Stimulated activated CD4-positive, alpha-beta T cell treated with anti-CD3 and anti-CD28 coated beads, Interleukin-15, amount 100 ng/mL, for 1 hour (primary cell): ENCODE measurements around the gene OR1L1.

Experiments
- DNase-seq, 2 donors: peaks; one replicate each; pipeline ENCODE4 v3.0.0-alpha.2; 2020; ENCODE audit warnings: low read depth in 1 of 2, low spot score in 1 of 2

OR1L1 gene, protein sequence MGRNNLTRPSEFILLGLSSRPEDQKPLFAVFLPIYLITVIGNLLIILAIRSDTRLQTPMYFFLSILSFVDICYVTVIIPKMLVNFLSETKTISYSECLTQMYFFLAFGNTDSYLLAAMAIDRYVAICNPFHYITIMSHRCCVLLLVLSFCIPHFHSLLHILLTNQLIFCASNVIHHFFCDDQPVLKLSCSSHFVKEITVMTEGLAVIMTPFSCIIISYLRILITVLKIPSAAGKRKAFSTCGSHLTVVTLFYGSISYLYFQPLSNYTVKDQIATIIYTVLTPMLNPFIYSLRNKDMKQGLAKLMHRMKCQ

DNA sequence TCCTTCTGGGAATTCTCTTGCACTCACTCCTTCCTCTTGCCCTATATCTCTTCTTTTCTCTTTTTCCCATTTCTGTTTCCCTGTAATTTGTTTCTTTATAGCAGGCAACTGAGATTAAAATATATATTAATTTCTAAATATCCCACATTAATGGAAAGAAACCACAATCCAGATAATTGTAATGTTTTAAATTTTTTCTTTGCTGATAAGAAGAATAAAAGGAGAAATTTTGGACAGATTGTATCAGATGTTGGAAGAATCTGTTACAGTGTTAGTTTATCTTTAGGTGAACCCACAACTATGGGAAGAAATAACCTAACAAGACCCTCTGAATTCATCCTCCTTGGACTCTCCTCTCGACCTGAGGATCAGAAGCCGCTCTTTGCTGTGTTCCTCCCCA, at the start of gene OR1L1:
Gene OR1L1 (plus strand): TSS at position 301 of the 400 bp plus-strand sequence. CDS start 0 bp downstream, at position 301.
- no peak for DNase-seq

DNA sequence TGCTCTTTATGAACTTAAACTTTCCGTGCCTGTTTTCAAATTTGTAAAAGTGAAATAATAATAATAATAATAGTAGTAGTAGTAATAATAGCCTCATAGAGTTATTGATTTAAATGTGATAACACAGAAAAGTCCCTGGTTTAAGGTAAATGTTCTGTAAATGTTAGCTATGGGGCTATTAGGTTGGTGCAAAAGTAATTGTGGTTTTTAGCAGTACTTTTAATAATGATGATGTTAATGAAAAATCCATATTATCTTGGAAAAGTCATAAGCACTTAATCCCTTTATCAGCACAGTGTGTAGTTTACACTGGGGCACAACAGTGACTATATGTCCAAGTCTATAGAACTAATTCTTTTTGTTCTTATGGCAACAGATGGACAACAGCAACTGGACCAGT, 47.2 kb upstream of the OR1L1 start, which contains the start of gene OR1Q1:
Gene OR1Q1 (plus strand): TSS at position 377 of the 400 bp plus-strand sequence. CDS start 0 bp downstream, at position 377.
- DNase-seq, result no peak

DNA sequence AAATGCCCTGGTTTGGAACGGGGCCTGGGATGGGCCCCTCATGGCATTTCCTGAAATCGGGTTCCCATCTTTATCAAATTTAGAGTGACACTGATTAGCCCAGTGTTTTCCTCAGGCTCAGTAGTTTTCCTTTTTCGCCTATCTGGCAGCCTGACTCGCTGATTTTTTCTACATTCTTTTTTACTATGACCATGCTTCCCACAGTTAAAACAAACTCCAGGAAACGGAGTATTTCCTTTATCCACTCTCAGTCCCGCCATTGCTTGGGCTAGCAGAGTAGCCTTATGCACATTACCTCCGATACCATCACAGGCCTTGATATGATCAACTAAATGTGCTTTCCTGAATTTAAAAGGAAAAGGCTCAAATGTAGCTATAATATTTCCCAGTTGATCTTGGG, 41.5 kb upstream of the OR1L1 start:
- DNase-seq, result no peak

DNA sequence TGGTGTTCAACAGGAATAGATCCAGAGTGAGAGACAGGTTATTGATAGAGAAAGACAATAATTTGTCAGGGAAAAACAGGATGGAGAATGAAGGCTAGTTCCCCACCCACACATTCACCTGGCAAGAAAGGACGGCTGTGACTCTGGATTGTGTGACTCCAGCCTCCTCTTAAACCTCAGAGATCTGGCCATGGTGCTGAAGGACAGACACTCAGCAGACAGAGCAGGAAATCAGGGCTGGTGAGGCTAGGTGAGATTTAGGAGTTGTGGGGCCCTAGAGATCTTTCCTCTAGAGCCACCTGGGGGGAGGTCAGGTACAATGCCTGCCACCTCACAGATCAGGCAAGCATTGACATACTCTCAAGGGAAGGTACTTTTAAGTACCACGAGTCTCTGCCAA, 19.3 kb upstream of the OR1L1 start:
- DNase-seq, result no peak

DNA sequence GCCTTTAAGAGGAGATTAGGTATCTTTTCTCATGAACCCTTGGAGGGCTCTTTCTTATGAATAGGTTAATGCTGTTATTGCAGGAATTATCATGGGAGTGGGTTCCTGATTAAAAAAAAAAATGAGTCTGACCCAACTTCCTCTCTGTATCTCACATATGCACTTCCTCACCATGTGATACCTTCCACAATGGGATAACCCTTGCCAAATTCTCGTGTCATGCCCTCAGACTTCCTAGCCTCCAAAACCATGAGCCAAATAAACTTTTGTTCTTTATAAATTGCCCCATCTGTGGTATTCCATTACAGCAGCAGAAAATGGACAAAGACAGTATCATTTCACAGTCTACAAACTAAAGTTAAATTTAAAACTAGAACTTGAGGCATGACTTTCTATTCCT, 5.1 kb upstream of the OR1L1 start:
- DNase-seq, result no peak

DNA sequence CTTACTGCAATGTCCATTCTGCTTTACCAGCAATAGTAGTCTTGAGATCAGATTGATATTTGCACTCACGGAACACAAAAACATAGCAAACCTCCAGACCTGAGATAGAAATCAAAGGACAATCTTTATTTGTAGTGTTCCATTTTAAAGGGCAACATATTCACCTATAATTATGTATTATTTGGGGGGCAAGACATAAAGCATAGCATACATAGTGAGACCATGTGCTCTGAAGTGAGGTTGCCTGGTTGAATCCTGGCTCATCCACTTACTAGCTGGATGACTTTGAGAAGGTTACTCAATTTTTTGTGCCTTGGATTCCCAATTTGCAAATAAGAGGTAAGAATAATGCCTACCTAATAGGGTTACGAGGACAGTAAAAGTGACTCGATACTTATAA, 4.0 kb upstream of the OR1L1 start, which contains the start of gene OR1B1:
Gene OR1B1 (minus strand): TSS at position 101 of the 400 bp plus-strand sequence.
- DNase-seq, result no peak

DNA sequence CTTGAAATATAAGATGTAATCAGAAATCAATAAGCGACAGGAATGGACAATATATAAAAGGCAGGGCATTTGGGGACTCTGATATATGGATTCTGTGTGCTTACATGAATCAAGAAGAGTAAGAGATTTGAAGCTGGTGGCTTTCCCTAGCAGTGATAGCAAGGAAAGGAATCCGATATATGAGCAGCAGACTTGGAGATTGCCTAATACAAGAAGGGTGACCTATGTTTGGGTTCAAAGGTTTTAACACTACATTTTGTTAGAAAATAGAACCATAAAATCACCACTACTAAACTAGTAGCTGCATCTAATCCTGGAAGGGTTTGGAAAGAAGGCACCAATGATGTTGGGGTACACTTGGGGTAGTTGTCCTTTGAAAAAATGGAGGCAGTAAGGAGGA, 11.0 kb downstream of the OR1L1 start:
- DNase-seq, result no peak

DNA sequence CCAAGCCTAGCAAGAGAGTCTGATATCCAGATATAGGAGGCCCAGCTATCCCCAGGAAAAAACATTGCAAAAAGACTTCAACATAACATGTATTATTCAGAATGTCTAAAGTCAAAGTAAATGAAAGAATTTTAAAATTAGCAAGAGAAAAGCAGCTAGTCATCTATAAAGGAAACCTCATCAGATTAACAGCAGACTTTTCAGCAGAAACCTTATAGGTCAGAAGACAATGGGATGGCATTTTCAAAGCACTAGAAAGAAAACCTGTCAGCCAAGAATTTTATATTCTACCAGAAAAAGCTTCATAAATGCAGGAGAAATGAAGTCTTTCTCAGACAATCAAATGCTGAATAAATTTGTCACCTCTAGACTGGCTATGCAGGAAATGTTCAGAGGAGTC, 23.3 kb downstream of the OR1L1 start:
- no peak for DNase-seq

DNA sequence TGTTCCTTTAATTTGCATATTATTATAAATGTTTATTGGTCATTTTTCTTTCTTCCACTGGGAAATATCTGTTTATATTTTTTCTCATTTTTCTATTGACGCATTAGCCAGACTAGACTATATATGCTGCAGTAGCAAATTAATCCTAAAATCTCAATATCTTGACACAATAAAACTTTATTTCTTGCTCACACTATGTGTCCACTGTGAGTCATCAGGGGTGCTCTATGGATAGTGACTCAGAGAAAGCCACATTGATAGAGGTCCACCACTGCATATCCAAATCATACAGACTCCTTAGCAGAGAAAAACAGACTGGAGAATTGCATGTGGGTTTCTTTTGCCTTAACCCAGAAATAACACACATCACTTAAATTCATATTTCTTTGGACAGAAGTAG, 34.2 kb downstream of the OR1L1 start:
- no peak for DNase-seq
